ENCODE measurements around the gene SPZ1. TPM values are rescaled to one million over a fixed set of nuclear protein-coding genes. Genes with fewer than 3 reads are reported as not detected.

The SPZ1 gene
- total and polyA plus RNA-seq, 2 donors (not counting 1 experiment from before 2014, with no cell fraction given): not detected

- H3K4me1 ChIP-seq (ENCODE audit: control insufficient read depth in 2 of 2, insufficient read depth in 2 of 2, low read length in 2 of 2): peaks cover under 1 to 3% of the 10 kb centered on the region in 2 donors
- TF ChIP-seq EZH2 (IDR thresholded peaks at IDR 0.05; ENCODE audit: borderline replicate concordance, insufficient read depth, low read depth, low read length, poor library complexity, severe bottlenecking): no peak
- no peak for TF ChIP-seq CTCF (IDR thresholded peaks at IDR 0.05)
- ATAC-seq (ENCODE audit: low read depth): no peak
- 40% methylated on average over 1 of the region's 2 CpGs for WGBS (ENCODE audit: insufficient coverage)
- no peak overlapping the region for H3K4me2 ChIP-seq (replicated peaks; ENCODE audit: low read depth, low read length, poor library complexity, severe bottlenecking)
- H3K27ac ChIP-seq (ENCODE audit: low read length in 2 of 2): no peak overlapping the region
- peaks cover 4% of the 10 kb centered on the region for H3K27me3 Mint-ChIP-seq
- no peaks in the 10 kb centered on the region for H3K79me2 ChIP-seq (ENCODE audit: control insufficient read depth, insufficient read depth, low read length)
- intact Hi-C loops (cut with micrococcal nuclease): no loop called here
- no peak overlapping the region for H3K4me3 Mint-ChIP-seq
- no peaks in the 10 kb centered on the region for H3K36me3 ChIP-seq (replicated peaks in 1 of 2; ENCODE audit: control extremely low read depth in 1 of 2, control insufficient read depth in 1 of 2, extremely low read depth in 1 of 2, insufficient read depth in 2 of 2, low read length in 1 of 2)
- no peaks in the 10 kb centered on the region for H3K27me3 ChIP-seq (replicated peaks in 1 of 4; ENCODE audit: control extremely low read depth in 1 of 4, control insufficient read depth in 3 of 4, insufficient read depth in 4 of 4, low read length in 3 of 4)
- ChIA-PET POLR2A (no interaction called here), CTCF (interaction anchor here (0.7 to 4.9 kb wide), 6 partner anchors 8 to 184 kb away, joined by 4 to 52 read pairs (median 4); partner anchors contain the start of gene SERINC5)
- no peak overlapping the region for H3K9ac ChIP-seq (ENCODE audit: low read length)
- H3K9me3 Mint-ChIP-seq (ENCODE audit: insufficient read depth): no peaks in the 10 kb centered on the region
- peaks cover under 1% of the 10 kb centered on the region for H3K4me1 Mint-ChIP-seq
- H2AFZ ChIP-seq (ENCODE audit: insufficient read depth, low read depth, low read length, poor library complexity, severe bottlenecking): no peak overlapping the region
- no peak overlapping the region for H3K27ac Mint-ChIP-seq
- H3K4me3 ChIP-seq (ENCODE audit: control extremely low read depth in 1 of 5, extremely low read depth in 1 of 5, insufficient read depth in 1 of 5, low read depth in 2 of 5, low read length in 4 of 5): no peak overlapping the region
- H3K9me3 ChIP-seq (ENCODE audit: control extremely low read depth in 1 of 3, control insufficient read depth in 2 of 3, insufficient read depth in 1 of 3, low read length in 2 of 3): no peaks in the 10 kb centered on the region
- DNase-seq: no peak
- no peaks in the 10 kb centered on the region for H4K20me1 ChIP-seq (ENCODE audit: control insufficient read depth, insufficient read depth, low read length, poor library complexity, severe bottlenecking)
Measured at GRCh38 chr5:80275347-80275746, 44.5 kb upstream of the SPZ1 start.

- H3K4me1 ChIP-seq (ENCODE audit: control insufficient read depth in 2 of 2, insufficient read depth in 2 of 2, low read length in 2 of 2): no peaks in the 10 kb centered on the region
- no peak overlapping the region for H3K27ac Mint-ChIP-seq
- H3K27ac ChIP-seq (ENCODE audit: low read length in 2 of 2): no peak overlapping the region
- no peak for TF ChIP-seq EZH2 (IDR thresholded peaks at IDR 0.05; ENCODE audit: borderline replicate concordance, insufficient read depth, low read depth, low read length, poor library complexity, severe bottlenecking)
- no peak for TF ChIP-seq CTCF (IDR thresholded peaks at IDR 0.05)
- H3K9me3 ChIP-seq (ENCODE audit: control extremely low read depth in 1 of 3, control insufficient read depth in 2 of 3, insufficient read depth in 1 of 3, low read length in 2 of 3): no peaks in the 10 kb centered on the region
- H3K4me2 ChIP-seq (replicated peaks; ENCODE audit: low read depth, low read length, poor library complexity, severe bottlenecking): no peak overlapping the region
- no peak overlapping the region for H3K4me3 Mint-ChIP-seq
- H3K27me3 ChIP-seq (replicated peaks in 1 of 4; ENCODE audit: control extremely low read depth in 1 of 4, control insufficient read depth in 3 of 4, insufficient read depth in 4 of 4, low read length in 3 of 4): no peaks in the 10 kb centered on the region
- DNase-seq (no peak), ATAC-seq (ENCODE audit: low read depth) (no peak)
- no peaks in the 10 kb centered on the region for H4K20me1 ChIP-seq (ENCODE audit: control insufficient read depth, insufficient read depth, low read length, poor library complexity, severe bottlenecking)
- H2AFZ ChIP-seq (ENCODE audit: insufficient read depth, low read depth, low read length, poor library complexity, severe bottlenecking): no peak overlapping the region
- intact Hi-C loops (cut with micrococcal nuclease): no loop called here
- H3K9me3 Mint-ChIP-seq (ENCODE audit: insufficient read depth): no peaks in the 10 kb centered on the region
- peaks cover 6% of the 10 kb centered on the region for H3K27me3 Mint-ChIP-seq
- H3K4me3 ChIP-seq (ENCODE audit: control extremely low read depth in 1 of 5, extremely low read depth in 1 of 5, insufficient read depth in 1 of 5, low read depth in 2 of 5, low read length in 4 of 5): no peak overlapping the region
- no peaks in the 10 kb centered on the region for H3K36me3 ChIP-seq (replicated peaks in 1 of 2; ENCODE audit: control extremely low read depth in 1 of 2, control insufficient read depth in 1 of 2, extremely low read depth in 1 of 2, insufficient read depth in 2 of 2, low read length in 1 of 2)
- H3K4me1 Mint-ChIP-seq: no peaks in the 10 kb centered on the region
- POLR2A ChIA-PET: no interaction called here
- CTCF ChIA-PET: interaction anchor here (1.1 to 4.9 kb wide), 3 partner anchors 7 to 185 kb away, joined by 4 to 52 read pairs (median 4); no protein-coding TSS in a partner anchor
- no peaks in the 10 kb centered on the region for H3K79me2 ChIP-seq (ENCODE audit: control insufficient read depth, insufficient read depth, low read length)
- H3K9ac ChIP-seq (ENCODE audit: low read length): no peak overlapping the region
Measured at GRCh38 chr5:80276186-80276585, 43.6 kb upstream of the SPZ1 start.

Data from B cell (primary cell).